HG02885 (cell line): ENCODE results near the gene CDRT4.
"Not testable (repeated sequence)": the region's sequence is repeated elsewhere in the genome, so short reads cannot be mapped to it uniquely, and the experiment has no call there.

Experiments
- ATAC-seq: cut with Tn5 transposase; IDR thresholded peaks from one replicate; pipeline ENCODE4 v1.9.1; 2021; ENCODE audit warnings: mild to moderate bottlenecking; ENCODE audit not compliant: unreplicated experiment, poor library complexity

CDRT4 gene

DNA sequence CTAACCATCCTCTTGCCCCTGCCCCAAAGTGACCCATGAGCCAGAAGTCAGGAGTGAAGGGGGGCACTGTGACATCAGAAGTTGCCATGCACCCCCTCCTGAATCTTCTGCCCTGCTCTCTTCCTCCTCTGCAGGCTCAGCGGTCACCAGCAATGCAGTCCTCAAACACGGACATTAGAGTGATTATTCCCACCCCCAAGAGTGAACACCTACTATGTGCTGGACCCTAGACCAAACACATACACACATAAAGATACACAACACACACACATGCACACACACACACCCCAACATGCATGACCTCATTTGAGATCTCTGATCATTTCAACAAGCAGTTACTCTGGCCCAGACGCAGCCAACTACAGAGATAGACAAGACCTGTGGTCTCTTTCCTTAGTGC, at the start of gene CDRT4:
Gene CDRT4, minus strand, starts transcription at position 30 of the 400 bp plus-strand sequence. CDS start 27,383 bp downstream, outside the sequence.
- no peak for ATAC-seq

DNA sequence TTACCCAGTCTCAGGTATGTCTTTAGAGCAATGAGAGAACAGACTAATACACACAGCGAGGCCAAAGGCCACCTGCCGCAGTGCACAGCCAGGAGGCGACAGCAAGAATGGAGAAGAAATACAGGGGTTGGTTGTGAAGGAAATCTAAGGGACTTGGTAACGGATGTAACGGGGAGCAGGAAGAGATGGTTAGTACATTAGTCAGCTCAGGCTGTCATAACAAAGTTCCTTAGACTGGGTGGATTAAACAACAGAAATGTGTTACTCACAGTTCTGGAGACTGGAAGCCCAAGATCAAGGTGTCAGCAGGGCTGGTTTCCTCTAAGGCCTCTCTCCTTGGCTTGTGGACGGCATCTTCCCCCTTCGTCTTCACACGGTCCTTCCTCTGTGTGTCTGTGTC, 48.7 kb upstream of the CDRT4 start:
- no peak for ATAC-seq

DNA sequence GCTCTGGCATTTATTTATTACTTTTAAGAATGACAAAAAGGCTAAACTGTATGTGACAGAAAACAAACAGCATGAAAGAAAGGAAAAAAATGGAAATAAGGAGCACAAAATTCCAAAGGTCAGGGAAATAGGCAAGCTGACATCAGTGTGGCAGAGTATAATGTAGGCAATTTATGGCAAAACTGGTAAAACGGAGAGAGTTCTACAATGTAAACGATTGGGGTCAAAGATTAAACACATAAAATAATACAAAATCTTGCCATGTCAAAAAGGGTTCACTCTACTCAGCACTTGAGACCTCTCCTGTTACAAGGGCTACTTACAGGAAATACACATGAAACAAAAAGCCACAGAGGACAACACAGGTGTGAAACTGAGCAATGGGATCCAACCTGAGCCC, 47.0 kb upstream of the CDRT4 start:
- ATAC-seq, result no peak

DNA sequence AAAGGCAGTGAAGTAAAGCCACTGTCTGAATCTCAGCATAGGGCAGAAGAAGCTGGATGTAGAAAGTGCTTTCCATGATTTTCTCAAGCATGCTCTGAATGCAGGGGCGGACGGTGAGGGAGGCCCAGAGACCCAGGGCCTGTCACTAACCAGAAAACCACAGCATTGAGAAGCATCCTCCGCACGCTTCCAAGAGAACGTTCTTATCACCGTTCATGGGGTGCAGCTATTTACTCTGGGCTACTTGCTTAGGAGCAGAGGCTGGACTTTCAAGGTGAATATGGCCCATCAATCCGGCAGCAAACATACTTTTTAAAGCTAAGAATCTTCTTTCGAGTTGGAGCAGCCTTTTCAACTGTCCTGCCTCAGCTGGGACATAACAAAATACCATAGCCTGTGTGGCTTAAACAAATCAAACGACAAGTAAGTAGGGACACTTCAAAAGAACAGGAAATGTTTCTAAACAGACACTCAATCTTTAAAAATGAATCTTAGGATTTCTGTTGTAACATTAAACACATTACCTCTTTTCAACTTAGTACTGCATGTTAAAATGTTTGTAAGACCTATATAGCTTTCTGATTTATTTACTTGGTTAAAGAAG, 46.5 kb upstream of the CDRT4 start:
- ATAC-seq, result no peak

DNA sequence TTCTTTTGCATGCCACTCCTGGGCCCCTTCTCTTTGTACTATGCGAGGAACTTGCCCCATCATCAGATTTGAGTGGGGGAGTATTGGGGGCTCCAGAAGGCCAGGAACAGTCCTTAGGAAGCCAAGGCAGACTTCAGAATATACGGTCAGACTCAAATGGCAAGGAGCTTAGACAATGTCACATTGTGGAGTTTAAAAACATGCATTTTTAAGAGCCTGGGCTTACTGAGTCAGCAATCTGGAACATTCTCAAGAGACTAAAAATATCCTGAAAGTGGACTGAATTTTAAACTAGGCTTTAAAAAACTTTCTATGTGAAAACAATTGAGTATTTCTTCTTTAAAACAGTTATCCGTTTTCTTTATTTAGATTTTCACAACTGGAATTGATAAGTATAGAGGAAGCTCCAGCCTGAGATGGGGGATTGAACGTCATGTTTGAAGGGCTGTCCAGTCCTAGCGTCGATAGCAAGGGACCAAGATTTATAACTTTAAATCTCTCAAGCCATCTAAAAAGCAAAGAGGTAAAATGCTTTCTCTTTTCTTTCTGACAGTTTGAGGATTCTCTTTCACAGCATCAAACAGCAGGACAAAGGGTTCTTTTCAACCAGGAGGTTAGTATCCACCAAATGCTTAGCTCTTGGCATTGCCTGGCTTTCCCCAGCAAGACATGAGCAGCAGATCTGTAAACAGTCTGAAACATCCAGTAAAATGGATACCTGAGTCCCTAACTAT, 45.8 kb upstream of the CDRT4 start:
- ATAC-seq, result no peak

DNA sequence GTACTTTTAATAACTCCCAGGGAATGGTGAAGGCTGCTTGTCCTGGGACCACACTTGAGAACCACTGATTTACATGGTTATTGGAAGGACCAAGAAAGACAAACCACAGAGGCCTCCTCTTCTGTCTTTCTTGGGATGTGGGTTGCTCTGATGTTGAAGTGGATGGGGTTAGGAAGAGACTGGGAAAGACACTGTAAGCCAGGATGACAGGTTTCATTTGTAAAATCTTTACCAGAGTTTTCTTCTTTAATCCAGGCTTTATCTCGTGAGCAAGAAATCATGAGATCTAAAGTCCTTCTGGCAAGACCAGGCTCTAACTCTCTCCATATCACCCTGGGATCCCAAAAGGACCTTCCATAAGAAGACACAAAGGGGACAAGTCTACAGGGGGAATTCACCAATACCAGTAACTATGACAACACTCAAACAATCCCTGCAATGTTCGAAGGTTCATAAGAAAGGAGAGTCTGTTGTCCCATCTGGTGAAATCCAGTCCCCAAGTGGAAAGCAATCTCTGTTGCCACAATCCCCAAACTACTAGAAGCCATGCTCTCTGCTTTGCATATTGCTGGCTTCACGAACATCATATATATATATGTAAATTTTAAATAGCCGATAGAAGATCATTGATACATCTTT, 44.8 kb upstream of the CDRT4 start:
- ATAC-seq, result no peak

DNA sequence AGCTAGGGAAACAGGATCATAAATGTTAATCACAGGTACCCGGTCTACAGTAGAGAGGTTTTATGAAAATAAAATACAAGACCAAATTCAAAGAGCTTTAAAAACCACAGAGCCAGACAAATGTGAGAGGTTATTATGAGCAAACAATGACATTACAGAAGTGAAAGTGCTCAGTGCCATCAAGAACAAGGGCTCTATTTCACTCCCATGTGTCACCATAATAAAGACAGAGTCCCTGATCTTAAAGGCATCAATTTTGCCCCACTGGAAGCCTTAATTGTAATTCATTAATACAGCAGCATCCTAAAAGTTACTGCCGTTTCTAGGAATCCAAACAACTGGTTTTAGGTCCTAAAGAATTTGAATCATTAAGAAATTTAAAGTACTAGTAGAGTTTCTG, 43.7 kb upstream of the CDRT4 start:
- ATAC-seq, result peak; percentile 47

DNA sequence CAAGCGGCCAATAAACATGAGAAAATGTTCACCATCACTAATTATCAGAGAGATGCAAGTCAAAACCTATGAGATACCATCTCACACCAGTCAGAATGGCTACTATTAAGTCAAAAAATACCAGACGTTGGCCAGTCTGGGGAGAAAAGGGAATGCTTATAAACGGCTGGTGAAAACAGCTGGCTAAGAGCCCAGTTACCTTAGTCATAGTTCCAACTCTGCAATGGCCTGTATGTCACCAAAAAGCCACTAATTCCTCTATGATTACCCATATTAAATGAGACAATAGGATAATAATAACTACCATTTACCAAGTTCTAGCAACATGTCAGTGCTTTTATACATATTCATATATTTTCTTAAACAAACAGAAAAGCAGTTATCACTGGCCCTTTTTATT, 42.9 kb upstream of the CDRT4 start:
- ATAC-seq, result no peak

DNA sequence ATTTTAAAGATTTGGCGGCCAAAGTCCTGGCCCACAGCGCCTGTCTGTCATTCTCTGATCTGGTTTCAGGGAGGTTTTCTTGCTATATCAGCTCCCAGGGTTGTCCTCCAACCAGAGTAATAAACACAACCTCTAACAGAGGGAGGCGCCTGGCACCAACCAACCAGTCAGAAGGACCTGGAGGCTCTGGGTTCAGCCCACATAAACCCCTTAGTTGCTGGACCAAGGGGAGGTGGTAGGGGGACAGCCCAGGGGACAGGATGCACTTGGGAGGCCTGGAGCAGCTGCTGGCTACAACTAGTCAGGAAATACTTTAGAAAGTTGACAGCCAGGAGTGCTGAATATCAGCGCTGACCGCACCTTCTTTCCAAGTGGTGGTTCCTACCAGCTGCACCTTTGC, 41.7 kb upstream of the CDRT4 start:
- no peak for ATAC-seq

DNA sequence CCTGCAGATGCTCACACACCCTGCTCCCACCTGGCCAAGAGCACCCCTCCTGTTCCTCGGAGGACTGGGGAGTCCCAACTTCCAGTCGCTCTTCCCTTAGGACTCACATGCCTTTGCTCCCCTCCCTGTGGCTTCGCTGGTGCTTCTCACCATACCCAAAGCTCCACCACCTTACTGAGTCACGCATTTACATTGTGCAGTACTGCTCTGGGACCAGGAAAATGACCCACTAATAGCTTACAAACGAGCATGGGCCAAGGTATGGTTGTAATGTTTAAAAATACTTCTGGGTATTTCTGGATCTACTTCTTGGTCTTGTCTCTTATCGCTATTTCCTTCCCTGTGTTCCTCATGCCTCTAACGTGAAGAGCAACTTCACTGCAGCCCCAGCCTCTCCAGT, 41.0 kb upstream of the CDRT4 start:
- no peak for ATAC-seq

DNA sequence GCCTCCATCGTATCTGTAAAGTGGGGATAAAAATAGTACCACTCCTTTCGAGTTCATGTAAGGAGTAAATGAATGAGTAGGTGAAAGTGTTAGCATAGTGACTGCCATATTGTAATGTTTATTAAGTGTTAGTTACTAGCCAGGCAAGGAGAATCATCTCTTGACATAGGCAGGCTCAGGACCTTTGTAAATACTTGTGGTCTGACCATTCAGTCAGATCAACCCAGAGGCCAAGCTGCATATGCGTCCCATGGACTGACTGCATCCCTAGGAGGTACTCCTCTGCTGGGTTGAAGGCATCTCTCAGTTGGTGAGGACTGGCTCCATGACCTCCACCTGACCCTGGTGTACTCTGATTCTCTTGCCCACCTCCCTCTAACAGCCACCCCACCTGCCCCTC, 40.5 kb upstream of the CDRT4 start:
- no peak for ATAC-seq

DNA sequence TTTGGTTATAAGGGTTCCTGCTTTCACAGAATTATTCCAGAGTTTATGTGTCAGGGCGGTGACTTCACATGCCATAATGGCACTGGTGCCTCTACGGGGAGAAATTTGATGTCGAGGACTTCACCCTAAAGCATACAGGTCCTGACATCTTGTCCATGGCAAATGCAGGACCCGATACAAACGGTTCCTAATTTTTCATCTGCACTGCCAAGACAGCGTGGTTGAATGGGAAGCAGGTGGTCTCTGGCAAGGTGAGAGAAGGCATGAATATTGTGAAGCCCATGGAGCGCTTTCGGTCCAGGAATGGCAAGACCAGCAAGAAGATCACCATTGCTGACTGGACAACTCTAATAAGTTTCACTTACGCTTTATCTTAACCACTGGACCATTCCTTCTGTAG, 39.6 kb upstream of the CDRT4 start:
- no peak for ATAC-seq

DNA sequence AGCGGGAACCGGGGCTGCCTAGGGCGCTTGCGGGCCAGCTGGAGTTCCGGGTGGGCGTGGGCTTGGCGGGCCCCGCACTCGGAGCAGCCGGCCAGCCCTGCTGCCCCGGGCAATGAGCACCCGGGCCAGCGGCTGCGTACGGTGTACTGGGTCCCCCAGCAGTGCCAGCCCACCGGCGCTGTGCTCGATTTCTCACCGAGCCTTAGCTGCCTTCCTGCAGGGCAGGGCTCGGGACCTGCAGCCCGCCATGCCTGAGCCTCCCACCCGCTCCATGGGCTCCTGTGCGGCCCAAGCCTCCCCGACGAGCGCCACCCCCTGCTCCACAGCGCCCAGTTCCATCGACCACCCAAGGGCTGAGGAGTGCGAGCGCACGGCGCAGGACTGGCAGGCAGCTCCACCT, 38.3 kb upstream of the CDRT4 start:
- not testable (repeated sequence) for ATAC-seq

DNA sequence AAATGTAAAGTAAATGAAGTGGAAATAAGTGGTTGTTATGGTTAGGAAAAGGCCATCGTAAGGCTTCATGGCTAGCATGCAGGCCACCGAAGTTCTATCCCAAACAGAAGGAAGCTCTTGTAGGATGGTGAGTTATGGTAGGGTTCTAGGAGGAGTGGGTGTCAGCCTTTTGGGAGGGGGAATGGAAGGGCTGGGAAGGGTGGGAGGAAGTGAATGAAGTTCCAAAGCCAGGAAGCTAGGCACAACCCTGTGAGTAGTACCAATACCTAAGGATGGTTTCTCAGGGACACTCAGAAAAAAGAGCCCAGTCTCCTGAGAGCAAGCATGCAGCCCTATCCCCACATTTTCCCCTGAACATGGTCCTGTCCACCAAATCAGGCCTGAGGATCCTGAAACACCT, 36.3 kb upstream of the CDRT4 start:
- no peak for ATAC-seq

DNA sequence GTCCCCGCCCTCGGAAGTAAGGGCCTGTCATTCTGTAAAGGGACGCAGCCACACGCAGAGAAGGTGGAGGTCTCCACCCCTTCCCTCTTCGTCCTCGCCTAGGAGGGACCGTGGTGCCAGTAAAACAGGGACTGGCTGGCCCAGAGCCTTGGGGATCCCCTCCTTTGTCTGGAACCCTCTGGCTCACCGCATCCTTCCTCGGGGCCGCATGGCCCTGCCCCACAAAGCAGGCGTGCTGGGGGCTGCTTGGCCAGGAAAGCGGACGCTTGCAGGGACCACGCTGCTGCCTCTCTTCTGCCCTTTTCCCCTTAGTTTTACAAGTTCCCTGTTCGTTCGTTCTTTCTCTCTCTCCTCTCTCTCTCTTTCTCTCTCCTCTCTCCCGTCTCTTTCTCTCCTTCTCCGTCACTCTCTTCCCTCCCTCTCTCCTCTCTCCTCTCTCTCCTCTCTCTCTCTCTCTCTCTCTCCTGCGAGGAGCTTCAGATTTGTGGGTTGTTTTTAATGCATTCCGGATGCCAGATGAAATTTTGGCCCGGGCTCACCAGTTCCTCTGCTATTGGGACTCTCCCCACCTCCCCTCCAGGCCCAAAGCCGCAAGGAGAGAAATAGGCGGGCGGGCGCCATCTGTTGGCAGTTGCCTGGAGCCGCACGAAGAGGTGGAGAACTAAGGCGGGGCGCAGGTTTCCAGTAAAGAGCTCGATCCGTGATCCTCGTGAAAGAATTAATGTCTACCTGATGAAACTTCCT, 35.1 kb upstream of the CDRT4 start:
- ATAC-seq, result peak; percentile 94

DNA sequence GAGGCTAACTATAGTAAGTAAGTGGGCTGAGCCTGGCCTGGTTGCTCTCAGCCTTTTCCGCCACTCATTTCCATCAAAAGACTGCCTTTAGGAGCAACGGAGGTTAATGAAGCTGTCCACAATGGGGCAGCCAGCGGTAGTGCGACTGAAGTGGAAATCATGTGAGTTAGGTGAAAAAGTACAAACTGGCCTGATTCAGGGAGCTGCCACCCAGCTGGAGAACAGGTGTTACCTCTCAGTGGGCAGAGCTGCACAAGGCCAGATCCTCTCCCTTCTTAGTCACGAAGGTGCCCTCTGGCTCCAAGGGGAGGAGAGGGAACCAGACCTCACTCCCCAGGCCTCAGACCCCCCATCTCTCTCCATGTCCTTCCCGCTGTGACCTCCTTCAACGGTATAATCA, 34.4 kb upstream of the CDRT4 start:
- ATAC-seq, result no peak

DNA sequence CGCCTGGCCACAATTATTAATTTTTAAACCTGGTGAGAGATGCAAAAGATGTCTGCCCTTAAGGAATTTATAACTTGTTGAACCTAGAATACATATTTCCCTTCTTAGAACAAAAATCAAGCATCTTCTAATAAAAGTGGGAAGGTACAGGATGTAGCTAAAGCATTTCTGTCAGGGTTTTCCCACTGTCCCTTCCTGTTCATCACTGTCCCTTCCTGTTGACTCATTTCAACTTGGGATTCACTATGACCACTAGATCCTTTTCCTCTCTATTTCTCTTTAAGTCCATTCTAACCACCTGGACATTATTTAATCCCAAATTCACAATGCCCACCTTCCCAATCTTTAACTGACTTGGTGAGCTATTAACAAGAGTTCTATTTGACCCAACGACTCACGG, 33.9 kb upstream of the CDRT4 start:
- no peak for ATAC-seq

DNA sequence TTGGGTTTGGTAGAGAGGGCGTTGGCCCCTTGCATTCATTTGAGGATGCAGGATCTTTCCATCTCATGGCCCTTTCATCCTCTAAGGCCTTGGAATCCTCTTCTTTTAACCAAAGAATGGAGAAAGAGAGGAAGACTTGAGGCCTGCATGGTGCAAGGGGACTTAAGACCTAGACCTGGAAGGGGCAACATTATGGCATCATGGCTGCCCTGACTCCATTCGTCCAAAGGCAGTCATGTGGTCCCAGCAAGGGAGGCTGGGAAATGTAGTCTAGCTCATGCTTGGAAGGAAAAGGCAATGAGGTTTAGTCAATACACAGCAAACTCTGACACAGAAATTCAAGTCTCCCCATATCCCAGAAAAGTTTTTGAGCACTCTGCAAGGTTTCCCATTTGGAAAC, 30.7 kb upstream of the CDRT4 start:
- ATAC-seq, result peak; percentile 61

DNA sequence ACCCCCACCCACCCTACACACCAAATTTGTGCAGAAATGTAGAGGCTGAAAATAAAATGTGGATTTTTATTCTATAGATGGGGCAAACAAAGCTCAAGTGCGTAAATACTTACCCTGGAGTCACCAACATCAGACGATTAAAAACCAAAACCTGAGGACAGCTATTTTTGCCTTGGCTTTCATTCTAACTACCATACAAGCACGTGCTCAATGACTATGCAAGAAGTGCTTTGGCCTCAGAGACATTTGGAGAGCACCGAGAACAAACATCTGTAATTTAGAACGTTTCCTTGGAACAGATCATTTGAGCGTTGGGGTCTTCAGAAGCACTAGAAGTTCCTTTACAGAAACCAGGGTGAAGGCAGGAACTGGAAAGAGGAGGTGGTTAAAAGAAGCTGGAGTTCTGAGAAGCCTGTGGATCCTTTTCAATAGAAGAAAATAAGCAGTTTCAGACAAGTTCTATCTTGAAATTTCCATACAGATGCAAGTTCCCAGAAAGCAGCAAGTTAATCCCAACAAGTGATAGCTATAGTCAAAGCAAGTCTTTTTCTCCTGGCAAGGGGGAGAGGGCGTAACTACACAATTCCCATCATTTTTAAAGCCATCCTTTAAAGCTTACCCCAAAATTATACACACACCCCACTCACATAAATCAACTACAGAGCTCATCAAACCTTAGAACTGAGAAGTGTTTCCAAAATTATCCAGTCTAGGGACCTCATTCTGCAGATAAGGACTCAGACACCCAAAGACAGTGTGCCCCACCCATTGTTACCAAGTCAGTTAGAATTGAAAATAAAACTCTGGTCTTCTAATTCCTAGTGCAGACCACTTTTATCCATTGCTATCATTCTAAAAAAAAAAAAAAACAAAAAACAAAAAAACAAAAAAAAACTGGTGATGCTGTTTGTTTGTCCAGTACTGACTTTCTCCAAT, 29.6 kb upstream of the CDRT4 start:
- ATAC-seq, result no peak

DNA sequence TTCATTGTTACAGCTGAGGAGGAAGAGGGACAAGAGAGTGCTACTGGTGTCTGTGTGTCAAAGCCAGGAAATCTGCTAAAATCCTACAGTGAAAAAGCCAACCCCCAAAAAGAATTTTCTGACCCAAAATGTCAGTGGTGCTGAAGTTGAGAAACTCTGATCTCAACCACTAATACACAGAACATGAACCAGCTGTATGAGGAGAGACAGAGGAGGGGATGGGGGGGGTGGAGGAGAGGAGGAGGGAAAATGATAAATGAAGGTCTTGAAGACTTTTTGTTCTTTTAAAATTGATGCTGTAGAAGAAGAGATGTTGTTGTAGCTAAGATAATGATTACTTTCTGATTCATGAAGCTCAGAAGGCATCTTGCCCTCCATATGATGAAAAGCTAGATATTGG, 27.4 kb upstream of the CDRT4 start:
- no peak for ATAC-seq
